ENCODE results near the gene CYB561D1. TPM values are rescaled to one million over a fixed set of nuclear protein-coding genes. Genes with fewer than 3 reads are reported as not detected.
A peak's percentile ranks its signal among the peaks of the same experiment; 100 is the strongest.

Gene CYB561D1
- total RNA-seq, 1 experiment from 2014 or later = 11.7 TPM

DNA sequence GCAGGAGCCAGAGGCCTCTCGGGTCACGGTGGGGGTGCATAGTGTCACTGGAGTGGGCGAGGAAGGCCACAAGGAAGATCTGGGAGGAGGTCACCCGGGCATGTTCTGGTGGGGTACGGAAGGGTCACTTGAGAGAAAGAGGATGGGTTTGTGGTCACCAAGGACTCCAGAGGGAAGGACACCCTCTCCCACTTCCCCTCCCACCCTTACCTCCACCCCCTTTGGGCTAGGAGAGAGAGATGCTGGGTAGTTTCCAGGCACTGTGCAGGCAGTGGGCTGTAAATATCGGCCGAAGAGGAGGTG is 14.9 kb downstream of the CYB561D1 start:
- H3K36me3 ChIP-seq (ENCODE audit: low read depth) = no peaks in the 10 kb centered on the region
- CTCF ChIA-PET = no interaction called here
- no peaks in the 10 kb centered on the region for H3K9me2 ChIP-seq (ENCODE audit: insufficient read depth)
- DNase-seq = no peak
- no TSS peak for BruUV-seq (replicated peaks)
- no peaks in the 10 kb centered on the region for H3K79me2 ChIP-seq (ENCODE audit: low read depth)
- peak overlapping the region; percentile 88 for H2AFZ ChIP-seq
- peak overlapping the region; percentile 92 for H3K4me3 ChIP-seq
- no peaks in the 10 kb centered on the region for H4K20me1 ChIP-seq (ENCODE audit: insufficient read depth)
- no peaks in the 10 kb centered on the region for H3K27me3 ChIP-seq (ENCODE audit: insufficient read depth, low read depth)
- no peak overlapping the region for H3K27ac ChIP-seq
- POLR2A ChIA-PET (ENCODE audit: unreplicated experiment) = interaction anchor here (0.7 kb wide), 1 partner anchor 11 kb away, joined by 7 read pairs; no protein-coding TSS in a partner anchor
- intact Hi-C loops (cut with micrococcal nuclease; ENCODE audit: unreplicated experiment) = loop anchor here (1.0 kb wide), 1 partner anchor 26 kb away; the partner anchor contains the start of gene ATXN7L2
- H3K4me2 ChIP-seq = peak overlapping the region; percentile 82
- H3K4me1 ChIP-seq (replicated peaks; ENCODE audit: insufficient read depth) = peaks cover 11% of the 10 kb centered on the region
- TF ChIP-seq, protein P1, sequence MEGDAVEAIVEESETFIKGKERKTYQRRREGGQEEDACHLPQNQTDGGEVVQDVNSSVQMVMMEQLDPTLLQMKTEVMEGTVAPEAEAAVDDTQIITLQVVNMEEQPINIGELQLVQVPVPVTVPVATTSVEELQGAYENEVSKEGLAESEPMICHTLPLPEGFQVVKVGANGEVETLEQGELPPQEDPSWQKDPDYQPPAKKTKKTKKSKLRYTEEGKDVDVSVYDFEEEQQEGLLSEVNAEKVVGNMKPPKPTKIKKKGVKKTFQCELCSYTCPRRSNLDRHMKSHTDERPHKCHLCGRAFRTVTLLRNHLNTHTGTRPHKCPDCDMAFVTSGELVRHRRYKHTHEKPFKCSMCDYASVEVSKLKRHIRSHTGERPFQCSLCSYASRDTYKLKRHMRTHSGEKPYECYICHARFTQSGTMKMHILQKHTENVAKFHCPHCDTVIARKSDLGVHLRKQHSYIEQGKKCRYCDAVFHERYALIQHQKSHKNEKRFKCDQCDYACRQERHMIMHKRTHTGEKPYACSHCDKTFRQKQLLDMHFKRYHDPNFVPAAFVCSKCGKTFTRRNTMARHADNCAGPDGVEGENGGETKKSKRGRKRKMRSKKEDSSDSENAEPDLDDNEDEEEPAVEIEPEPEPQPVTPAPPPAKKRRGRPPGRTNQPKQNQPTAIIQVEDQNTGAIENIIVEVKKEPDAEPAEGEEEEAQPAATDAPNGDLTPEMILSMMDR (conservative IDR thresholded peaks at IDR 0.05) = no peak
- no peak for TF ChIP-seq EZH2 (IDR thresholded peaks at IDR 0.05; ENCODE audit: low read depth)
- H3F3A ChIP-seq (ENCODE audit: insufficient read depth, low read depth) = peaks cover 5% of the 10 kb centered on the region; the same call in 1 of the 2 replicates
- no peaks in the 10 kb centered on the region for H3K9me3 ChIP-seq (ENCODE audit: insufficient read depth, low read depth)

DNA sequence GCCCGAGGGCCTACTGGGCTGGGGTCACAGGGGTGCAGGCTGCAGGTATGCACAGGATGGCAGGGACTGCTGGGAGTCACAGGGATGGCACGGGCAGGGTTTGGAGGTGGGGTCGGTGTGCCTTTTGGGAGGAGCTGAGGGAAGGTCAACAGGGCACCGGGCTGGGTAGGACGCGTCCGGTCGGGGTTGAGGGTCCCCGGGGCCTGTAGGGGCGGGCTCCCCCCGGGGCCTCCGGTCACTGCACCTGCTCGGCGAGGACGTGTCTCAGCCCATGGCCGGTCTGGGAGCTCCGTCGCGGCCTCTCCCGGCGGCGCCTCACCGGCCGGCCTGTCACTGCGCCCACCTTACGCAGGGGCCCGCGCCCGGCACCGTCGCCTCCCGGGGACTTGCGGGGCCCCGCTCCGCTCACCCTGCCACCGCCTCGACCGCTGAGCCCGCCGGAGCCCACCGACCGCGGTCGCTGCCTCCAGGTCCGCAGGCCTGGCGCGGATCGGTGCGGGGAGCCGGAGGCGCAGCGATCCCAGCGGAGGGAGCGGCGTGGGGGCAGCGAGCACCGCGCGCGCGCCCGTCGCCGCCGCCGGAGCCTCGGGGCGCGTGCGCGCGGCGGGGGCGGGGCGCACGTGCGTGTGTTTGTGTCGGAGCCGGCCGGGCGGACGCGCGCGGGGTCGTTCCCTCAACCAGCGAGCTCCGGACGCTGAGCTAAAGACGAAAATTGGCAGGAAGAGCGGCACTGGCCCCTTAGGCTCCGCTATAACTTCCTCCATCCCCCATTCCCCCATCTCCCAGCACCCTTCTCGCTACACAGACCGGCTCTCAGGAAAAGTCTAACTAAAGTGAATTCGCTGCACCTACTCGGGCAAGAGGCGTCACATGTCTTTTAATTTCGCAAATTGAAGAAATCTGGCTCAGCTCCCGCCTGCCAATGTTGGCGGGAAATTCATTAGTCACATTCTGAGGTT is 15.6 kb downstream of the CYB561D1 start, which contains the start of gene AMIGO1:
TSS of gene AMIGO1 (minus strand) at position 552 of the 959 bp plus-strand sequence. CDS start 815 bp downstream, outside the sequence.
- no peak for TF ChIP-seq EZH2 (IDR thresholded peaks at IDR 0.05; ENCODE audit: low read depth)
- TF ChIP-seq, protein P1 (conservative IDR thresholded peaks at IDR 0.05) = no peak
- H3K27ac ChIP-seq = no peak within 1 kb of the TSS
- no peaks in the 10 kb centered on the region for H3K79me2 ChIP-seq (ENCODE audit: low read depth)
- DNase-seq = peak; percentile 53 to 57
- no TSS peak for BruUV-seq (replicated peaks)
- peak within 1 kb of the TSS; percentile 98 for H2AFZ ChIP-seq
- POLR2A ChIA-PET (ENCODE audit: unreplicated experiment) = interaction anchor here (0.6 to 0.7 kb wide), 3 partner anchors 11 to 30 kb away, joined by 3 to 7 read pairs (median 6); partner anchors contain the start of gene CYB561D1
- H3K4me2 ChIP-seq = peak within 1 kb of the TSS; percentile 82
- no peaks in the 10 kb centered on the region for H3K9me3 ChIP-seq (ENCODE audit: insufficient read depth, low read depth)
- no peaks in the 10 kb centered on the region for H3K36me3 ChIP-seq (ENCODE audit: low read depth)
- H3K27me3 ChIP-seq (ENCODE audit: insufficient read depth, low read depth) = no peaks in the 10 kb centered on the region
- intact Hi-C loops (cut with micrococcal nuclease; ENCODE audit: unreplicated experiment) = loop anchor here (1.0 kb wide), 1 partner anchor 26 kb away; the partner anchor contains the start of gene ATXN7L2
- peak within 1 kb of the TSS; percentile 92 for H3K4me3 ChIP-seq
- H3K9me2 ChIP-seq (ENCODE audit: insufficient read depth) = no peaks in the 10 kb centered on the region
- peaks cover 5% of the 10 kb centered on the region; the same call in 1 of the 2 replicates for H3F3A ChIP-seq (ENCODE audit: insufficient read depth, low read depth)
- peaks cover 11% of the 10 kb centered on the region for H3K4me1 ChIP-seq (replicated peaks; ENCODE audit: insufficient read depth)
- H4K20me1 ChIP-seq (ENCODE audit: insufficient read depth) = no peaks in the 10 kb centered on the region
- CTCF ChIA-PET = interaction anchor here (0.7 kb wide), 1 partner anchor 24 kb away, joined by 3 read pairs; no protein-coding TSS in a partner anchor

DNA sequence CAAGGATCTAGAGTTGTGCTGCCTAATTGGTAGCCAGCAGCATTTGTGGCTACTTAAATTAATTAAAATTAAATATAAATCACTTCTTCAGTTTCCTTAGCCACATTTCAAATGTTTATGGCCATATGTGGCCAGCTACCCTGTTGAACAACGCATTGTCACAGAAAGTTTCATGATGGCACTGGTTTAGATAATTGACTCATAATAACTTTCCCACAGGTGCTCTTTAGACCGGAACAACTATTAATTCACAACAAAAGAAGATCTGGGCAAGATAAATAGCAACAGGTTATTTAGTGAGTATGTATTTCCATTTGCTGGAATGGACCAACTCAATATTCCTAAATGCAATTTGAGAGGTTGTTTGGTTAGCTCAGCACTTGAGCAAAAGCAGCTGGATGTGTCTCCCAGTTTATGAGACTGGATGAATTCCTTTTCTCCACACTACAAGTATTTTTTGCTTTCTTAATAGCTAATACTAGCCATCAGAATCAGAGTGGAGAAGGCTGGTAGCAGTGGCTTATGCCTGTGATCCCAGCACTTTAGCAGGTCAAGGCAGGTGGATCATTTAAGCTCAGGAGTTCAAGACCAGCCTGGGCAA is 19.3 kb downstream of the CYB561D1 start:
- Histone ChIP-seq H2AFZ (no peak overlapping the region), H3K36me3 (ENCODE audit: low read depth) (no peaks in the 10 kb centered on the region), H3K9me3 (ENCODE audit: insufficient read depth, low read depth) (no peaks in the 10 kb centered on the region), H4K20me1 (ENCODE audit: insufficient read depth) (no peaks in the 10 kb centered on the region), H3K79me2 (ENCODE audit: low read depth) (no peaks in the 10 kb centered on the region), H3K27ac (no peak overlapping the region), H3K9me2 (ENCODE audit: insufficient read depth) (no peaks in the 10 kb centered on the region; the same call in 1 of the 2 replicates), H3K27me3 (ENCODE audit: insufficient read depth, low read depth) (no peaks in the 10 kb centered on the region), H3K4me1 (replicated peaks; ENCODE audit: insufficient read depth) (peaks cover 11% of the 10 kb centered on the region), H3K4me3 (no peak overlapping the region), H3K4me2 (no peak overlapping the region), H3F3A (ENCODE audit: insufficient read depth, low read depth) (no peaks in the 10 kb centered on the region; the same call in 1 of the 2 replicates)
- no peak for DNase-seq
- TF ChIP-seq EZH2 (IDR thresholded peaks at IDR 0.05; ENCODE audit: low read depth) = no peak
- TF ChIP-seq, protein P1 (conservative IDR thresholded peaks at IDR 0.05) = no peak
- POLR2A ChIA-PET (ENCODE audit: unreplicated experiment) = no interaction called here
- CTCF ChIA-PET = no interaction called here
- intact Hi-C loops (cut with micrococcal nuclease; ENCODE audit: unreplicated experiment) = no loop called here
- BruUV-seq (replicated peaks) = no TSS peak
